ENCODE results near the gene ST7. TPM values are rescaled to one million over a fixed set of nuclear protein-coding genes. Genes with fewer than 3 reads are reported as not detected.

Gene ST7
- polyA plus RNA-seq, 2 of the 4 experiments (the other 2 are of a cell fraction), result 16.2 to 26.0 TPM

- Histone ChIP-seq H3K4me3 (no peak overlapping the region), H3K27ac (no peak overlapping the region), H3K9me3 (no peaks in the 10 kb centered on the region), H3K4me2 (no peak overlapping the region), H3K4me1 (no peaks in the 10 kb centered on the region; the same call in 2 of the 3 replicates)
- POLR2A ChIA-PET, result no interaction called here
- CTCF ChIA-PET, result interaction anchor here (1.2 kb wide), 1 partner anchor 29 kb away, joined by 3 read pairs; no protein-coding TSS in a partner anchor
- TF ChIP-seq HOXB5 (CRISPR knock-in tag; IDR thresholded peaks at IDR 0.05), result no peak
- no peak for TF ChIP-seq ESRRA (IDR thresholded peaks at IDR 0.05; ENCODE audit: borderline replicate concordance, low read length)
- no peak for TF ChIP-seq E2F6 (IDR thresholded peaks at IDR 0.05; ENCODE audit: borderline replicate concordance, low read depth)
- no peak for TF ChIP-seq BCL3 (IDR thresholded peaks at IDR 0.05)
- TF ChIP-seq MAFK (IDR thresholded peaks at IDR 0.05; ENCODE audit: partially characterized antibody), result no peak
- no peak for TF ChIP-seq NR3C1 (IDR thresholded peaks at IDR 0.05)
- TF ChIP-seq CBX2 (IDR thresholded peaks at IDR 0.05; ENCODE audit: borderline replicate concordance, low read depth), result no peak
- TF ChIP-seq REST (IDR thresholded peaks at IDR 0.05), result no peak
- no peak for TF ChIP-seq KDM5A (IDR thresholded peaks at IDR 0.05)
- no peak for TF ChIP-seq HOXB13 (CRISPR knock-in tag; IDR thresholded peaks at IDR 0.05; ENCODE audit: low read depth)
- TF ChIP-seq TP53 (CRISPR knock-in tag; IDR thresholded peaks at IDR 0.05), result no peak
- no peak for ATAC-seq
- DNase-seq (ENCODE audit: low read depth in 1 of 2, low spot score in 1 of 2), result no peak
- FAIRE-seq, result no peak
Measured at GRCh38 chr7:117096942-117097341, 143.6 kb downstream of the ST7 start.

GRCh38 chr7:117097860-117098259 is 144.6 kb downstream of the ST7 start:
- ATAC-seq (no peak), DNase-seq (ENCODE audit: low read depth in 1 of 2, low spot score in 1 of 2) (no peak), FAIRE-seq (no peak)
- no peaks in the 10 kb centered on the region for H3K9me3 ChIP-seq
- no peak overlapping the region for H3K4me2 ChIP-seq
- H3K4me1 ChIP-seq, result no peaks in the 10 kb centered on the region; the same call in 2 of the 3 replicates
- H3K4me3 ChIP-seq, result no peak overlapping the region
- CTCF ChIA-PET, result interaction anchor here (0.8 kb wide), 1 partner anchor 138 kb away, joined by 3 read pairs; no protein-coding TSS in a partner anchor
- 87% methylated on average over 5 of the region's 5 CpGs for WGBS (ENCODE audit: missing lambda C conversion rate)
- TF ChIP-seq JUN (IDR thresholded peaks at IDR 0.05) (no peak), TFCP2L1 (CRISPR knock-in tag; IDR thresholded peaks at IDR 0.05) (no peak), JUNB (IDR thresholded peaks at IDR 0.05) (no peak), NFE2L2 (conservative IDR thresholded peaks at IDR 0.05; ENCODE audit: low read length) (no peak)
- POLR2A ChIA-PET, result no interaction called here
- H3K27ac ChIP-seq, result no peak overlapping the region

GRCh38 chr7:117098457-117098856 is 145.2 kb downstream of the ST7 start:
- POLR2A ChIA-PET, result no interaction called here
- no peaks in the 10 kb centered on the region for H3K9me3 ChIP-seq
- no peak overlapping the region for H3K4me3 ChIP-seq
- H3K4me2 ChIP-seq, result no peak overlapping the region
- FAIRE-seq (no peak), ATAC-seq (no peak), DNase-seq (ENCODE audit: low read depth in 1 of 2, low spot score in 1 of 2) (no peak)
- no peak overlapping the region for H3K27ac ChIP-seq
- TF ChIP-seq USF2 (IDR thresholded peaks at IDR 0.05) (no peak), HOXA7 (CRISPR knock-in tag; IDR thresholded peaks at IDR 0.05) (no peak), SREBF2 (IDR thresholded peaks at IDR 0.05) (no peak), MAFK (IDR thresholded peaks at IDR 0.05; ENCODE audit: partially characterized antibody) (no peak), EHMT2 (IDR thresholded peaks at IDR 0.05; ENCODE audit: low read depth) (no peak), CEBPB (IDR thresholded peaks at IDR 0.05) (no peak), EHF (CRISPR knock-in tag; IDR thresholded peaks at IDR 0.05) (no peak), ELK1 (IDR thresholded peaks at IDR 0.05; ENCODE audit: low read depth, low read length) (no peak), ZSCAN20 (CRISPR knock-in tag; IDR thresholded peaks at IDR 0.05) (no peak), TP53 (CRISPR knock-in tag; IDR thresholded peaks at IDR 0.05) (no peak), FOSL2 (IDR thresholded peaks at IDR 0.05) (no peak), FOSL2 (CRISPR knock-in tag; IDR thresholded peaks at IDR 0.05) (no peak), ESRRA (IDR thresholded peaks at IDR 0.05; ENCODE audit: borderline replicate concordance, low read length) (no peak), TFCP2L1 (CRISPR knock-in tag; IDR thresholded peaks at IDR 0.05) (no peak), CBX2 (IDR thresholded peaks at IDR 0.05; ENCODE audit: borderline replicate concordance, low read depth) (no peak), RARB (CRISPR knock-in tag; IDR thresholded peaks at IDR 0.05) (no peak), PBX3 (IDR thresholded peaks at IDR 0.05) (no peak), FOXS1 (CRISPR knock-in tag; IDR thresholded peaks at IDR 0.05) (no peak)
- WGBS (ENCODE audit: missing lambda C conversion rate), result 16% methylated on average over 1 of the region's 1 CpG
- no peaks in the 10 kb centered on the region; the same call in 2 of the 3 replicates for H3K4me1 ChIP-seq
- CTCF ChIA-PET, result interaction anchor here (0.8 kb wide), 1 partner anchor 139 kb away, joined by 3 read pairs; no protein-coding TSS in a partner anchor
